Measurements from ENCODE around the gene KCNQ5.
"Not testable (repeated sequence)": the region's sequence is repeated elsewhere in the genome, so short reads cannot be mapped to it uniquely, and the experiment has no call there.

KCNQ5 gene

GRCh38 chr6:73216859-73217258, 595.0 kb downstream of the KCNQ5 start:
- DNase-seq (ENCODE audit: low spot score), result no peak
- TF ChIP-seq CTCF (IDR thresholded peaks at IDR 0.05; ENCODE audit: extremely low read depth, missing control alignments), result no peak

- TF ChIP-seq CTCF (IDR thresholded peaks at IDR 0.05; ENCODE audit: extremely low read depth, missing control alignments), result no peak
- DNase-seq (ENCODE audit: low spot score), result no peak
Measured at GRCh38 chr6:73225396-73225795, 603.5 kb downstream of the KCNQ5 start, which contains the start of gene KHDC1L. Gene KHDC1L (minus strand): TSS chr6:73225496. CDS start chr6:73225408, 88 bp downstream.

- no peak for TF ChIP-seq CTCF (IDR thresholded peaks at IDR 0.05; ENCODE audit: extremely low read depth, missing control alignments)
- no peak for DNase-seq (ENCODE audit: low spot score)
Measured at GRCh38 chr6:73227606-73228255, 605.9 kb downstream of the KCNQ5 start.

GRCh38 chr6:73231986-73232391, 610.1 kb downstream of the KCNQ5 start:
- no peak for TF ChIP-seq CTCF (IDR thresholded peaks at IDR 0.05; ENCODE audit: extremely low read depth, missing control alignments)
- no peak for DNase-seq (ENCODE audit: low spot score)

- DNase-seq (ENCODE audit: low spot score), result no peak
- no peak for TF ChIP-seq CTCF (IDR thresholded peaks at IDR 0.05; ENCODE audit: extremely low read depth, missing control alignments)
Measured at GRCh38 chr6:73233048-73233447, 611.2 kb downstream of the KCNQ5 start.

- not testable (repeated sequence) for DNase-seq (ENCODE audit: low spot score)
Measured at GRCh38 chr6:73233971-73234370, 612.1 kb downstream of the KCNQ5 start.

GRCh38 chr6:73234733-73235132, 612.9 kb downstream of the KCNQ5 start:
- no peak for TF ChIP-seq CTCF (IDR thresholded peaks at IDR 0.05; ENCODE audit: extremely low read depth, missing control alignments)
- no peak for DNase-seq (ENCODE audit: low spot score)

- no peak for TF ChIP-seq CTCF (IDR thresholded peaks at IDR 0.05; ENCODE audit: extremely low read depth, missing control alignments)
- no peak for DNase-seq (ENCODE audit: low spot score)
Measured at GRCh38 chr6:73236144-73236750, 614.4 kb downstream of the KCNQ5 start.
